Measurements from ENCODE around the gene AUNIP. TPM values are rescaled to one million over a fixed set of nuclear protein-coding genes. Genes with fewer than 3 reads are reported as not detected.

Gene AUNIP
- total and polyA plus RNA-seq, 2 of the 8 experiments (the other 6 are each of a cell fraction or from before 2014, with no cell fraction given): 18.6 to 23.2 TPM

DNA sequence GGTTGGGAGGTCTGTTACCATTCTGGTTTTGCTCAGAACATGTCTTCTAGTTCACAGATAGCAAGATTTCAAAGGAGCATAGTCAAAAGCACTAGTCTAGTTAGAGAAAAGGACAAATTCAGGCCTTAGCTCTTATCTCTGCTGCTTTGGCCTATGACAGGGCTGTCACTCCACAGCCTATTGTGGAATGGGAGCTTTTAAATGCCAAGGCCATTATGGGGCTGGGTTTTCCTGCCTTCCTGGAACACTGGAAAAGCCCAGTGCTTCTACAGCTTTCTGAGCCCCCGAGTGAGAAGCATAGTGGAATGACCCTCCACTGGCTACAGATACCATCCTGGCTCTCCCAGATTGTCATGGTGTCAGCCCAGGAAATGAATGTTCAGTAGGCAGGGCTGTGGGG lies 30.2 kb downstream of the AUNIP start (continued):
- TF ChIP-seq, protein P1, sequence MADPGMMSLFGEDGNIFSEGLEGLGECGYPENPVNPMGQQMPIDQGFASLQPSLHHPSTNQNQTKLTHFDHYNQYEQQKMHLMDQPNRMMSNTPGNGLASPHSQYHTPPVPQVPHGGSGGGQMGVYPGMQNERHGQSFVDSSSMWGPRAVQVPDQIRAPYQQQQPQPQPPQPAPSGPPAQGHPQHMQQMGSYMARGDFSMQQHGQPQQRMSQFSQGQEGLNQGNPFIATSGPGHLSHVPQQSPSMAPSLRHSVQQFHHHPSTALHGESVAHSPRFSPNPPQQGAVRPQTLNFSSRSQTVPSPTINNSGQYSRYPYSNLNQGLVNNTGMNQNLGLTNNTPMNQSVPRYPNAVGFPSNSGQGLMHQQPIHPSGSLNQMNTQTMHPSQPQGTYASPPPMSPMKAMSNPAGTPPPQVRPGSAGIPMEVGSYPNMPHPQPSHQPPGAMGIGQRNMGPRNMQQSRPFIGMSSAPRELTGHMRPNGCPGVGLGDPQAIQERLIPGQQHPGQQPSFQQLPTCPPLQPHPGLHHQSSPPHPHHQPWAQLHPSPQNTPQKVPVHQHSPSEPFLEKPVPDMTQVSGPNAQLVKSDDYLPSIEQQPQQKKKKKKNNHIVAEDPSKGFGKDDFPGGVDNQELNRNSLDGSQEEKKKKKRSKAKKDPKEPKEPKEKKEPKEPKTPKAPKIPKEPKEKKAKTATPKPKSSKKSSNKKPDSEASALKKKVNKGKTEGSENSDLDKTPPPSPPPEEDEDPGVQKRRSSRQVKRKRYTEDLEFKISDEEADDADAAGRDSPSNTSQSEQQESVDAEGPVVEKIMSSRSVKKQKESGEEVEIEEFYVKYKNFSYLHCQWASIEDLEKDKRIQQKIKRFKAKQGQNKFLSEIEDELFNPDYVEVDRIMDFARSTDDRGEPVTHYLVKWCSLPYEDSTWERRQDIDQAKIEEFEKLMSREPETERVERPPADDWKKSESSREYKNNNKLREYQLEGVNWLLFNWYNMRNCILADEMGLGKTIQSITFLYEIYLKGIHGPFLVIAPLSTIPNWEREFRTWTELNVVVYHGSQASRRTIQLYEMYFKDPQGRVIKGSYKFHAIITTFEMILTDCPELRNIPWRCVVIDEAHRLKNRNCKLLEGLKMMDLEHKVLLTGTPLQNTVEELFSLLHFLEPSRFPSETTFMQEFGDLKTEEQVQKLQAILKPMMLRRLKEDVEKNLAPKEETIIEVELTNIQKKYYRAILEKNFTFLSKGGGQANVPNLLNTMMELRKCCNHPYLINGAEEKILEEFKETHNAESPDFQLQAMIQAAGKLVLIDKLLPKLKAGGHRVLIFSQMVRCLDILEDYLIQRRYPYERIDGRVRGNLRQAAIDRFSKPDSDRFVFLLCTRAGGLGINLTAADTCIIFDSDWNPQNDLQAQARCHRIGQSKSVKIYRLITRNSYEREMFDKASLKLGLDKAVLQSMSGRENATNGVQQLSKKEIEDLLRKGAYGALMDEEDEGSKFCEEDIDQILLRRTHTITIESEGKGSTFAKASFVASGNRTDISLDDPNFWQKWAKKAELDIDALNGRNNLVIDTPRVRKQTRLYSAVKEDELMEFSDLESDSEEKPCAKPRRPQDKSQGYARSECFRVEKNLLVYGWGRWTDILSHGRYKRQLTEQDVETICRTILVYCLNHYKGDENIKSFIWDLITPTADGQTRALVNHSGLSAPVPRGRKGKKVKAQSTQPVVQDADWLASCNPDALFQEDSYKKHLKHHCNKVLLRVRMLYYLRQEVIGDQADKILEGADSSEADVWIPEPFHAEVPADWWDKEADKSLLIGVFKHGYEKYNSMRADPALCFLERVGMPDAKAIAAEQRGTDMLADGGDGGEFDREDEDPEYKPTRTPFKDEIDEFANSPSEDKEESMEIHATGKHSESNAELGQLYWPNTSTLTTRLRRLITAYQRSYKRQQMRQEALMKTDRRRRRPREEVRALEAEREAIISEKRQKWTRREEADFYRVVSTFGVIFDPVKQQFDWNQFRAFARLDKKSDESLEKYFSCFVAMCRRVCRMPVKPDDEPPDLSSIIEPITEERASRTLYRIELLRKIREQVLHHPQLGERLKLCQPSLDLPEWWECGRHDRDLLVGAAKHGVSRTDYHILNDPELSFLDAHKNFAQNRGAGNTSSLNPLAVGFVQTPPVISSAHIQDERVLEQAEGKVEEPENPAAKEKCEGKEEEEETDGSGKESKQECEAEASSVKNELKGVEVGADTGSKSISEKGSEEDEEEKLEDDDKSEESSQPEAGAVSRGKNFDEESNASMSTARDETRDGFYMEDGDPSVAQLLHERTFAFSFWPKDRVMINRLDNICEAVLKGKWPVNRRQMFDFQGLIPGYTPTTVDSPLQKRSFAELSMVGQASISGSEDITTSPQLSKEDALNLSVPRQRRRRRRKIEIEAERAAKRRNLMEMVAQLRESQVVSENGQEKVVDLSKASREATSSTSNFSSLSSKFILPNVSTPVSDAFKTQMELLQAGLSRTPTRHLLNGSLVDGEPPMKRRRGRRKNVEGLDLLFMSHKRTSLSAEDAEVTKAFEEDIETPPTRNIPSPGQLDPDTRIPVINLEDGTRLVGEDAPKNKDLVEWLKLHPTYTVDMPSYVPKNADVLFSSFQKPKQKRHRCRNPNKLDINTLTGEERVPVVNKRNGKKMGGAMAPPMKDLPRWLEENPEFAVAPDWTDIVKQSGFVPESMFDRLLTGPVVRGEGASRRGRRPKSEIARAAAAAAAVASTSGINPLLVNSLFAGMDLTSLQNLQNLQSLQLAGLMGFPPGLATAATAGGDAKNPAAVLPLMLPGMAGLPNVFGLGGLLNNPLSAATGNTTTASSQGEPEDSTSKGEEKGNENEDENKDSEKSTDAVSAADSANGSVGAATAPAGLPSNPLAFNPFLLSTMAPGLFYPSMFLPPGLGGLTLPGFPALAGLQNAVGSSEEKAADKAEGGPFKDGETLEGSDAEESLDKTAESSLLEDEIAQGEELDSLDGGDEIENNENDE (IDR thresholded peaks at IDR 0.05; ENCODE audit: insufficient replicate concordance, low read length): no peak
- no peak for TF ChIP-seq TAF1 (IDR thresholded peaks at IDR 0.05; ENCODE audit: low read depth, low read length)
- no peak for TF ChIP-seq RBBP5 (IDR thresholded peaks at IDR 0.05; ENCODE audit: borderline replicate concordance, low read depth, low read length)
- no peak for TF ChIP-seq RXRA (IDR thresholded peaks at IDR 0.05; ENCODE audit: insufficient read depth, low read depth, low read length)
- TF ChIP-seq CHD1 (IDR thresholded peaks at IDR 0.05; ENCODE audit: low read depth, low read length): no peak
- no peak for TF ChIP-seq SP4 (IDR thresholded peaks at IDR 0.05; ENCODE audit: low read length)
- no peak for TF ChIP-seq RFX5 (IDR thresholded peaks at IDR 0.05; ENCODE audit: borderline replicate concordance, low read depth, low read length)
- TF ChIP-seq CBX8 (IDR thresholded peaks at IDR 0.05; ENCODE audit: borderline replicate concordance, low read depth, low read length): no peak
- no peak for TF ChIP-seq SIX5 (IDR thresholded peaks at IDR 0.05; ENCODE audit: low read depth, low read length)
- TF ChIP-seq ZNF274 (IDR thresholded peaks at IDR 0.05; ENCODE audit: borderline replicate concordance, extremely low read depth, low read length): no peak
- TF ChIP-seq SP1 (IDR thresholded peaks at IDR 0.05; ENCODE audit: low read depth, low read length): no peak
- no peak for TF ChIP-seq BCL11A (IDR thresholded peaks at IDR 0.05; ENCODE audit: low read depth in 2 of 2, low read length in 2 of 2)
- TF ChIP-seq EZH2 (IDR thresholded peaks at IDR 0.05; ENCODE audit: low read depth, low read length, severe bottlenecking): no peak

Data from H1 (cell line).